ENCODE results near the gene F11R.
"Not testable (repeated sequence)": the region's sequence is repeated elsewhere in the genome, so short reads cannot be mapped to it uniquely, and the experiment has no call there.

F11R gene

DNA sequence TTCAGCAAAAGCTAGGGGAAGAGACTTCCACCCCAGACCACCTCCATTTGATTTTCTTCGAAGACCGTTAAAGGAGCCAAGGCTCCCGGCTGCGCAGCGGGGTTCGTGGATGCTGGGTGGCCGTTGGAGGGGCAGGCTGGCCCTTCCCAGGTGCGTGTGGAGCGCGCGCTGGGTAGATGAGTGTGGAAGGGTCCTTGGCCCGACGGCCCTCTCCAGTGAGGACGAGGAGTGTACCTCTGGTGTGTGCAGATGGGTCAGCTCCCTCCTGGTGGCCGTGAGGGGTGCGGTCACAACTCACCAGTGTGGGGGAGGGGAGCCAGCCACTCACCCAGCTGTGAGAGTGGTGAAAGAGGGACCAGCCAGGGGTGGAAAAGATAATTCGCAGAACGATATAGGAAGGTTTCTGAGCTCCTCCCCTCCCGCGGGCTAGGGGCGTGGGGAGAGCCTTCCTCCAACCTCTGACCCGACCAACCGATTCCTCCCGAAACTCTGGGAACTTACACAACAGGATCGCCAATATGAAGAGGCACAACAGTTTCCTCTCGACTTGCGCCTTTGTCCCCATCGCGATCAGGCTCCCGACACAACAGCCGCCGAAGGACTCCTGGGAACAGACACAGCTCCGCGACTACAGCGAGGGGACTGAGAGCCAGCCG lies at the start of gene F11R:
TSS of gene F11R (minus strand) at position 644 of the 656 bp plus-strand sequence. CDS start at position 565, 79 bp downstream.
- Mint-ChIP-seq H3K4me1 (peaks cover 34% of the 10 kb centered on the region), H3K27ac (peak within 1 kb of the TSS; percentile 76), H3K27me3 (peaks cover 9% of the 10 kb centered on the region), H3K36me3 (peaks cover 2% of the 10 kb centered on the region), H3K9me3 (no peaks in the 10 kb centered on the region), H3K4me3 (peak within 1 kb of the TSS; percentile 78)
- peak; percentile 59 for DNase-seq
- CTCF ChIA-PET = interaction anchor here (0.9 to 2.7 kb wide), 7 partner anchors 20 to 252 kb away, joined by 3 to 22 read pairs (median 4); no protein-coding TSS in a partner anchor

GRCh38 chr1:161069731-161070270 lies 48.8 kb upstream of the F11R start, which contains the start of gene ARHGAP30:
ARHGAP30 (minus strand) TSS chr1:161069891; CDS start chr1:161069624, 267 bp downstream.
- Mint-ChIP-seq H3K4me1 (peaks cover 64% of the 10 kb centered on the region), H3K4me3 (peak within 1 kb of the TSS; percentile 97), H3K27me3 (no peaks in the 10 kb centered on the region), H3K9me3 (no peaks in the 10 kb centered on the region), H3K27ac (peak within 1 kb of the TSS; percentile 99), H3K36me3 (peaks cover 31% of the 10 kb centered on the region)
- CTCF ChIA-PET = interaction anchor here (0.9 to 8.3 kb wide), 14 partner anchors 11 to 113 kb away, joined by 3 to 196 read pairs (median 4); partner anchors contain the start of genes DEDD, KLHDC9, NECTIN4 and NIT1
- peak; percentile 94 for DNase-seq

DNA sequence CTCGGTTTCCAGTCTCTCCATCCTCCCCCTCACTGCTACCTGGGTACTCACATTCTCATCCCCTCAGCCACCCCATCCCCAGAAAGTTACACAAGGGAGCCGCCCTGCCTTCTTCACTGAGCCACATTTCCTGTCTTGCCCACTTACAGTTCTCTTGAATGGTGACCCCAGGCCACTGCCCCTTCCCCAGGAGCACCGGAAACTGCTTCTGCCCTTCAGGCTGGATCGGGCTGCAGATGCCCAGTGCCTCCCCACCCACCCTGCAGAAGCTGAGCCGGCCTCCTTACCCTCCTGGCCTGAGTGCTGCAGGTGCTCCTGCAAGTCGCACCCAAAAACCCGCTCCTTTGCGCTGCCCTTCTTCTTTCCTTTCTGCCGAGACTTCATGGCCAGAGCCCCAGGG lies 48.3 kb upstream of the F11R start:
- peaks cover 36% of the 10 kb centered on the region for H3K36me3 Mint-ChIP-seq
- H3K4me3 Mint-ChIP-seq = peak overlapping the region; percentile 97
- peak overlapping the region; percentile 99 for H3K27ac Mint-ChIP-seq
- peak; percentile 45 for DNase-seq
- H3K9me3 Mint-ChIP-seq = no peaks in the 10 kb centered on the region
- H3K27me3 Mint-ChIP-seq = no peaks in the 10 kb centered on the region
- H3K4me1 Mint-ChIP-seq = peaks cover 70% of the 10 kb centered on the region
- CTCF ChIA-PET = interaction anchor here (0.9 to 8.3 kb wide), 9 partner anchors 23 to 113 kb away, joined by 3 to 196 read pairs (median 5); partner anchors contain the start of genes DEDD, KLHDC9 and USF1

DNA sequence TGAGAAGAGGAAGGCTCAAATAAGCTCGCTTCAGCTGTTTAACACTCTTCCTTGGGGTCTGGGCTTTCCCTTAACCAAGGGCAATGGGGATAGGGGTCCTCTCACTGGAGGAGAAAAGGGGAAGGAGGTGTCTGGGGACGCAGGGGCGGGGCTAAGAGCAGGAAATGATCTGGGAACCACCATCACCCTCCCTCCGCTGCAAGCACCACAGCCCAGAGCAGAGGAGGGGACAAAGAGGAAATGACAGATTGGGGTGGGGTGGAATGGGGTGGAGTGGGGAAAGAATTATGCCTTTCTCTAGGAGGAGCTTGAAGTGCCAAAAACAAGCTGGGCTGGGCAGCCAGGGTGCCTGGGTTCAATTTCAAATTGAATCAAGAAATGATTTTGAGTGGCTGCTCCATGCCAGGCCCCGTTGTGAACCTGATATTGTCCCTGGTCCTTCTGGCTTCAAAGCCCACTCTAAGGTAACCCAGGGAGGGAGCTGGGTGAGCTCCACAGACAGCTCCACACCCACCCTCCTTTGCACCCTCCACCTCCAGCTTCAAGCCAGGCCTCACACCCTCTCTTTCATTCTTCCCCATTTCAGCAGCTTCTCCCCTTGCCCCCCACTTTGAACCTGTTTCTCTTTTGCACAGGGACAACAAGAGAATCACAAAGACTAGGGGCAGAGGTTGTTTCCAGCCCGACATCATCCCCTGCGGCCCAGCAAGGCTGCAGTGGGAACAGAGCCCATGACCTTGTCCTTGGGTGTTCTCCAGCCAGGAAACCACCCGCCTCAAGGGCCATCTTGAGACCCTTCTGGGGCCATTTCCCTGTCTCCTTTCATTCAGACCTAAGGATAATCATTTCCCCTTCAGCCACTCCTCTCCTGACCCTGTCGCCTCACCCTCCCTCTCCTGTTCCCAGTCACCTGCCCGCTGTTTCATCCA lies 47.6 kb upstream of the F11R start:
- CTCF ChIA-PET = interaction anchor here (0.8 to 8.3 kb wide), 7 partner anchors 10 to 71 kb away, joined by 3 to 196 read pairs (median 8); partner anchors contain the start of genes KLHDC9, TSTD1 and USF1
- H3K4me1 Mint-ChIP-seq = peaks cover 76% of the 10 kb centered on the region
- H3K4me3 Mint-ChIP-seq = peak overlapping the region; percentile 97
- H3K9me3 Mint-ChIP-seq = no peaks in the 10 kb centered on the region
- peak; percentile 92 for DNase-seq
- H3K27me3 Mint-ChIP-seq = no peaks in the 10 kb centered on the region
- H3K27ac Mint-ChIP-seq = peak overlapping the region; percentile 99
- peaks cover 43% of the 10 kb centered on the region for H3K36me3 Mint-ChIP-seq

GRCh38 chr1:161066694-161067093 lies 45.7 kb upstream of the F11R start:
- peak; percentile 38 for DNase-seq
- Mint-ChIP-seq H3K9me3 (no peaks in the 10 kb centered on the region), H3K36me3 (peaks cover 56% of the 10 kb centered on the region), H3K4me3 (peak overlapping the region; percentile 97), H3K27ac (peak overlapping the region; percentile 99), H3K27me3 (no peaks in the 10 kb centered on the region), H3K4me1 (peaks cover 75% of the 10 kb centered on the region)
- CTCF ChIA-PET = interaction anchor here (0.7 kb wide), 1 partner anchor 12 kb away, joined by 4 read pairs; no protein-coding TSS in a partner anchor

DNA sequence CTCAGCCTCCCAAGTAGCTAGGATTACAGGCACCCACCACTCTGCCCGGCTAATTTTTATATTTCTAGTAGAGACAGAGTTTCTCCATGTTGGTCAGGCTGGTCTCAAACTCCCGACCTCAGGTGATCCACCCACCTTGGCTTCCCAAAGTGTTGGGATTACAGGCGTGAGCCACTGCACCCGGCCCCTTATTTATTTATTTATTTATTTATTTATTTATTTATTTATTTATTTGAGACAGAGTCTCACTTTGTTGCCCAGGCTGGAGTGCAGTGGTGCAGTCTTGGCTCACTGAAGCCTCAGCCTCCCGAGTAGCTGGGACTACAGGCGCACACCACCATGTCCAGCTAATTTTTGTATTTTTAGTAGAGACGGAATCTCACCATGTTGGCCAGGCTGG lies 44.7 kb upstream of the F11R start:
- not testable (repeated sequence) for H3K9me3 Mint-ChIP-seq, H3K27ac Mint-ChIP-seq, H3K27me3 Mint-ChIP-seq, DNase-seq
- Mint-ChIP-seq H3K36me3 (peaks cover 56% of the 10 kb centered on the region), H3K4me3 (peak overlapping the region; percentile 26), H3K4me1 (peaks cover 73% of the 10 kb centered on the region)
- CTCF ChIA-PET = interaction anchor here (0.7 to 1.2 kb wide), 2 partner anchors 24 to 32 kb away, joined by 3 to 4 read pairs; no protein-coding TSS in a partner anchor

DNA sequence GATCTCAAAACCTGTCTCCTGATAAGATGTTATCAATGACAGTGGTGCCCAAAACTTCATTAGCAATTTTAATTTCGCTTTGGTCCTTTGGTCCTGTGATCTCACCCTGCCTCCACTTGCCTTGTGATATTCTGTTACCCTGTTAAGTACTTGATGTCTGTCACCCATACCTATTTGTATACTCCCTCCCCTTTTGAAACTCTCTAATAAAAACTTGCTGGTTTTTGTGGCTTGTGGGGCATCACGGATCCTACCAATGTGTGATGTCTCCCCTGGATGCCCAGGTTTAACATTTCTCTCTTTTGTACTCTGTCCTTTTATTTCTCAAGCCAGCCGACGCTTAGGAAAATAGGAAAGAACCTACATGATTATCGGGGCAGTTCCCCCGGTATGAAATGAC lies 43.0 kb upstream of the F11R start:
- Mint-ChIP-seq H3K36me3 (peaks cover 62% of the 10 kb centered on the region), H3K4me3 (peak overlapping the region; percentile 50)
- CTCF ChIA-PET = not testable (repeated sequence)

DNA sequence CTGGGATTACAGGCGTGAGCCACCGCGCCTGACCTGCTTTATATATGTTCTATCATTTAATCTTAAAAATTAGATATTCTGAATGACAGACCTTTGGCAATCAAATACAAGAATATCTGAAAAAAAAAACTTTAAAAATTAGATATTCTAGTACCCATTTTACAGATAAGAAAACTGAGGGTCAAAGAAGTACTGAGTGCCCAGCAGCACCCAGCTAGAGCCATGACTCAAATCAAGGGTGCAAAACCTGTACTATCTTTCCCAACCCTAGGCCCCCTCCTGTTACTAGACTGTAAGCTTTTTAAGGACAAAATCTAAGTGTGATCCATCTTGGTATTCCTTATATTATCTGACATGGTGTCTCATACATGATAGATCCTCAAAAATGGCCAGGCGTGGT lies 40.5 kb upstream of the F11R start:
- Mint-ChIP-seq H3K27me3 (no peaks in the 10 kb centered on the region), H3K4me1 (peaks cover 68% of the 10 kb centered on the region), H3K4me3 (no peak overlapping the region), H3K36me3 (peaks cover 52% of the 10 kb centered on the region), H3K27ac (no peak overlapping the region), H3K9me3 (no peaks in the 10 kb centered on the region)
- CTCF ChIA-PET = interaction anchor here (1.5 to 3.2 kb wide), 2 partner anchors 10 to 36 kb away, joined by 4 to 19 read pairs; partner anchors contain the start of gene KLHDC9
- DNase-seq = no peak

More for the DNA sequence above, 43.0 kb upstream of the F11R start:
- H3K9me3 Mint-ChIP-seq, DNase-seq, H3K27me3 Mint-ChIP-seq: not testable (repeated sequence)
- Mint-ChIP-seq H3K4me1 (peaks cover 77% of the 10 kb centered on the region), H3K27ac (peak overlapping the region; percentile 71)

- H3K9me3 Mint-ChIP-seq = no peaks in the 10 kb centered on the region
- H3K27me3 Mint-ChIP-seq = no peaks in the 10 kb centered on the region
- peaks cover 57% of the 10 kb centered on the region for H3K36me3 Mint-ChIP-seq
- no peak for DNase-seq
- CTCF ChIA-PET = interaction anchor here (2.0 to 3.2 kb wide), 2 partner anchors 38 to 61 kb away, joined by 5 to 19 read pairs; partner anchors contain the start of gene KLHDC9
- no peak overlapping the region for H3K4me3 Mint-ChIP-seq
- peaks cover 58% of the 10 kb centered on the region for H3K4me1 Mint-ChIP-seq
- H3K27ac Mint-ChIP-seq = peak overlapping the region; percentile 46
Observed at GRCh38 chr1:161059293-161059692, 38.3 kb upstream of the F11R start.

- Mint-ChIP-seq H3K27ac (no peak overlapping the region), H3K4me1 (peaks cover 21% of the 10 kb centered on the region), H3K4me3 (no peak overlapping the region), H3K9me3 (no peaks in the 10 kb centered on the region), H3K27me3 (no peaks in the 10 kb centered on the region), H3K36me3 (peaks cover 66% of the 10 kb centered on the region)
- CTCF ChIA-PET = interaction anchor here (1.0 to 2.3 kb wide), 6 partner anchors 10 to 42 kb away, joined by 3 to 10 read pairs (median 4); partner anchors contain the start of gene KLHDC9
- DNase-seq = no peak
Observed at GRCh38 chr1:161054805-161055204, 33.9 kb upstream of the F11R start.

DNA sequence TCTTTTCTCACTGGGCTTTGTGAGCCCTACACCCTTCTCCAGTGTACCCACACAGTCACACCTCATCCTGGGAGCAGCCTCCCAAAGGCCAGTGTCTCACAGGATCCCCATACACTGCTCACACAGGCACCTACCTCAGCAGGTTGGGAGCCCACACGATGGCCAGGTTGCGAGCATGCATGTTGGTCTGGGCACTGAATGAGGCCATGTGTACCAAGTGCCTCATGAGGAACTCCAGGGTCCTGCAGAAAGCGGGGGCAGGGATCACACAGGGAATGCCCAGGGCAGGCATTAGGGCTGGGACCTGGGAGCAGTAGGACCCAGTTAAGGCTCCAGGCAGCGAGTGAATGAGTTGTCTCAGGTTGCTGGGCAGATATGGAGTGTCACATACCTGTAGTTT lies 33.3 kb upstream of the F11R start:
- no peak overlapping the region for H3K4me3 Mint-ChIP-seq
- no peak for DNase-seq
- H3K27me3 Mint-ChIP-seq = no peaks in the 10 kb centered on the region
- CTCF ChIA-PET = interaction anchor here (1.0 to 2.3 kb wide), 5 partner anchors 9 to 43 kb away, joined by 3 to 10 read pairs (median 4); partner anchors contain the start of gene KLHDC9
- peaks cover 66% of the 10 kb centered on the region for H3K36me3 Mint-ChIP-seq
- H3K9me3 Mint-ChIP-seq = no peaks in the 10 kb centered on the region
- H3K4me1 Mint-ChIP-seq = peaks cover 17% of the 10 kb centered on the region
- no peak overlapping the region for H3K27ac Mint-ChIP-seq

- CTCF ChIA-PET = no interaction called here
- H3K9me3 Mint-ChIP-seq = no peaks in the 10 kb centered on the region
- DNase-seq = no peak
- peaks cover 76% of the 10 kb centered on the region for H3K36me3 Mint-ChIP-seq
- H3K4me3 Mint-ChIP-seq = no peak overlapping the region
- H3K4me1 Mint-ChIP-seq = peaks cover 23% of the 10 kb centered on the region
- no peak overlapping the region for H3K27ac Mint-ChIP-seq
- H3K27me3 Mint-ChIP-seq = no peaks in the 10 kb centered on the region
Observed at GRCh38 chr1:161052899-161053298, 31.9 kb upstream of the F11R start.

DNA sequence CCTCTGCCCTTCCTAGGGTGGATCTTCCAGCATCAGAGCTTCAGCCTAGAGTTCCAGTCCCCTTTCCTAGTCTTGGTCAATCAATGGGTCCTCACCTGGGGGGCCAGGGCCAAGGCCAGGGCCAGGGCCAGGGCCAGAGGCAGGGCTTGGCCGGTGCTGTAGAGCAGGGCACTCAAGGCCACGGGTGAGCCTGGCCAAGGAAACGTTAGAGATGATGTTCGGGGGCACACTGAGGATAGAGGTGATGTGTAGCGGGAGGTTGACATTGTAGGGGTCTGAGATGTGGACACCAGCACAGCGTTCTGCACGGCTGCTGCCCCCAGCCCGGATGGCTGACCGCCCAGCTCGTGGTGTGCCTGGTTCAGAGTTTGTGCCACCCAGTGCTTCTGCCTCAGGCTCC lies 30.3 kb upstream of the F11R start:
- Mint-ChIP-seq H3K27me3 (no peaks in the 10 kb centered on the region), H3K36me3 (peaks cover 78% of the 10 kb centered on the region), H3K27ac (no peak overlapping the region), H3K9me3 (no peaks in the 10 kb centered on the region), H3K4me1 (peaks cover 28% of the 10 kb centered on the region), H3K4me3 (no peak overlapping the region)
- CTCF ChIA-PET = no interaction called here
- no peak for DNase-seq
